H1 (cell line): ENCODE results near the gene PIK3R1. TPM values are rescaled to one million over a fixed set of nuclear protein-coding genes. Genes with fewer than 3 reads are reported as not detected.

Source experiments
- SIN3A ChIP-seq, 2 experiments: IDR thresholded peaks in 1 of 2; conservative IDR thresholded peaks in 1 of 2; 2 replicates each; pipeline ENCODE4 v1.6.1; 2011 to 2012; ENCODE audit warnings: low read length in 2 of 2, improper control_type of control experiment in 1 of 2, low read depth in 1 of 2, mild to moderate bottlenecking in 1 of 2
- SUZ12 ChIP-seq: fragments of 200-600 bp; sonication (generic); IDR thresholded peaks from 2 replicates; pipeline ENCODE4 v1.6.1; 2012; ENCODE audit warnings: mild to moderate bottlenecking, inconsistent platforms, low read length, moderate library complexity, mixed read lengths
- polyA plus RNA-seq, 7 experiments: library from polyadenylated mRNA; depleted of rRNA in 3 of 7; stranded (reverse) in 5 of 7; unstranded in 2 of 7; fragments of >200 nt in 5 of 7; fragments of 200-250 nt in 2 of 7; gene quantifications; 1 replicate in 5 of 7; 2 replicates in 1 of 7; 4 replicates in 1 of 7; pipeline versions ENCODE4 v1.2.1 to v1.2.3, GENCODE V29; 2011 to 2013; ENCODE audit warnings: missing spikeins in 2 of 7, mixed read lengths in 2 of 7
- total RNA-seq: library from RNA; stranded (reverse); fragmentation: NEBNext Ultra II Directional; extraction: Animal tissue kit (Norgen Biotek cat#: 25700); gene quantifications from 2 replicates; pipeline ENCODE4 v1.2.1, GENCODE V29; 2021

PIK3R1 gene
- total and polyA plus RNA-seq, 2 of the 8 experiments (the other 6 are each of a cell fraction or from before 2014, with no cell fraction given), result 2.3 to 13.7 TPM

GRCh38 chr5:68271124-68271523 lies 55.6 kb downstream of the PIK3R1 start (continued):
- TF ChIP-seq SIN3A (conservative IDR thresholded peaks at IDR 0.05 in 1 of 2, IDR thresholded peaks at IDR 0.05 in 1 of 2; ENCODE audit: low read depth in 1 of 2, low read length in 2 of 2) (no peak), SUZ12 (no peak)
